ENCODE results near the gene FBXW7.

FBXW7 gene

DNA sequence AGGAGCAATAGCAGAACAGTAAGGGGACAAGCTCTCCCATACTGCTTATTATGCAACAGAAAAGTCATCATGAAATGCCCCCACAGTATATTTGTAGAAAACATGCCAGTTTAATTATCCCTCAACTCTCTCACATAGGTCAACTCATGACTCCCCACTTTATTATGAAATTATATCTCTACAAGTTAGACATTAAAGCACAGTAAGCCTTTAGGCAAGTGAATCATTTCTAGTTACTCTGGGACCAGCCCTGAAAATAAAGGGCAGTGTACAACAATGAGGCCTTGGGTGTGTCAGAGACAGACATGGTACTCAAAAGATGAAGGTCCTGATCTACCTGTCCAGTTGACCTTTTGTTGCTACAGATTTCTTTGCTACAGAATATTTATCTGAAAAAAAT, 191.9 kb downstream of the FBXW7 start:
- Mint-ChIP-seq H3K27me3 (ENCODE audit: low read depth) (no peaks in the 10 kb centered on the region), H3K9me3 (no peaks in the 10 kb centered on the region), H3K36me3 (ENCODE audit: low read depth) (peaks cover 46% of the 10 kb centered on the region), H3K27ac (no peak overlapping the region), H3K4me3 (no peak overlapping the region), H3K4me1 (no peaks in the 10 kb centered on the region)
- TF ChIP-seq, protein P1, sequence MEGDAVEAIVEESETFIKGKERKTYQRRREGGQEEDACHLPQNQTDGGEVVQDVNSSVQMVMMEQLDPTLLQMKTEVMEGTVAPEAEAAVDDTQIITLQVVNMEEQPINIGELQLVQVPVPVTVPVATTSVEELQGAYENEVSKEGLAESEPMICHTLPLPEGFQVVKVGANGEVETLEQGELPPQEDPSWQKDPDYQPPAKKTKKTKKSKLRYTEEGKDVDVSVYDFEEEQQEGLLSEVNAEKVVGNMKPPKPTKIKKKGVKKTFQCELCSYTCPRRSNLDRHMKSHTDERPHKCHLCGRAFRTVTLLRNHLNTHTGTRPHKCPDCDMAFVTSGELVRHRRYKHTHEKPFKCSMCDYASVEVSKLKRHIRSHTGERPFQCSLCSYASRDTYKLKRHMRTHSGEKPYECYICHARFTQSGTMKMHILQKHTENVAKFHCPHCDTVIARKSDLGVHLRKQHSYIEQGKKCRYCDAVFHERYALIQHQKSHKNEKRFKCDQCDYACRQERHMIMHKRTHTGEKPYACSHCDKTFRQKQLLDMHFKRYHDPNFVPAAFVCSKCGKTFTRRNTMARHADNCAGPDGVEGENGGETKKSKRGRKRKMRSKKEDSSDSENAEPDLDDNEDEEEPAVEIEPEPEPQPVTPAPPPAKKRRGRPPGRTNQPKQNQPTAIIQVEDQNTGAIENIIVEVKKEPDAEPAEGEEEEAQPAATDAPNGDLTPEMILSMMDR (IDR thresholded peaks at IDR 0.05; ENCODE audit: unreplicated experiment in 3 of 3): no peak

DNA sequence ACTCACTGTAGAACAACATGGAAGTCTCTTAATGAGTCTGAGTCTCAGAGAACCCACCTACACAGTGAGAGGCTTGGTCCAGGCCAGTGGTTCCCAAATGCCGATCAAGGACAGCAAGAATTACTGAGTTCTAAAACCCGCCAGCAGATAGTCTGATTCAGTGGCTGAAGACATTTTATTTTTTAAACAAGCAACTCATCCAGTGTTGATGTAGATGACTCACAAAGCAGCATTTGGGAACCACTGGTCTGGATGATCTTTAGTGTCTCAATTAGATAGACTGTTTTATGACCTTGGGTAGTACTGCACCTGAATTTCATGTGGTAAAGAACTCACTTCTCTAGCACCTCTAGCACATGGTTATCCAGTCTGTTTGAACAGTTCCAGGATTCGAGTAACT, 193.6 kb downstream of the FBXW7 start:
- Mint-ChIP-seq H3K9me3 (no peaks in the 10 kb centered on the region), H3K27ac (no peak overlapping the region), H3K36me3 (ENCODE audit: low read depth) (peaks cover 47% of the 10 kb centered on the region), H3K27me3 (ENCODE audit: low read depth) (no peaks in the 10 kb centered on the region), H3K4me3 (no peak overlapping the region), H3K4me1 (no peaks in the 10 kb centered on the region)
- TF ChIP-seq, protein P1 (IDR thresholded peaks at IDR 0.05; ENCODE audit: unreplicated experiment in 3 of 3): no peak

DNA sequence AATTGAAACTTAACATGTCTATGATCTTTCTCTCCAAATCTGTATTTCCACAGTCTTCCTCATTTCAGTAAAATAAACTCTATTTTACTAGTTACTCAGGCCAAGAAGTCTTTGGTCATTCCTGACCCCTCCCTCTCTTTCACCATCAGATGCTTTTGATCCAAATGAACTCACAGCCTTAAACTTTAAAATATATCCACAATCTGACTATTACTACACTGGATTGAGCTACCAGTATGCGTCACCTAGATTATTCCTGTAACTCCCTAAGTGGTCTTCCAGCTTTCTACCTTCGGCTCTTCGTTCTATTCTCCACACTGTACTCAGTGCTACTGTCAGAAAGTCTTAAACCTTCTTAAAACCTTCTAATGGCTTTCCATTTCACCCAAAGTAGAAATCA, 195.1 kb downstream of the FBXW7 start:
- Mint-ChIP-seq H3K9me3 (no peaks in the 10 kb centered on the region), H3K4me3 (no peak overlapping the region), H3K27me3 (ENCODE audit: low read depth) (no peaks in the 10 kb centered on the region), H3K27ac (no peak overlapping the region), H3K4me1 (no peaks in the 10 kb centered on the region), H3K36me3 (ENCODE audit: low read depth) (peaks cover 43% of the 10 kb centered on the region)
- TF ChIP-seq, protein P1 (IDR thresholded peaks at IDR 0.05; ENCODE audit: unreplicated experiment in 3 of 3): no peak

DNA sequence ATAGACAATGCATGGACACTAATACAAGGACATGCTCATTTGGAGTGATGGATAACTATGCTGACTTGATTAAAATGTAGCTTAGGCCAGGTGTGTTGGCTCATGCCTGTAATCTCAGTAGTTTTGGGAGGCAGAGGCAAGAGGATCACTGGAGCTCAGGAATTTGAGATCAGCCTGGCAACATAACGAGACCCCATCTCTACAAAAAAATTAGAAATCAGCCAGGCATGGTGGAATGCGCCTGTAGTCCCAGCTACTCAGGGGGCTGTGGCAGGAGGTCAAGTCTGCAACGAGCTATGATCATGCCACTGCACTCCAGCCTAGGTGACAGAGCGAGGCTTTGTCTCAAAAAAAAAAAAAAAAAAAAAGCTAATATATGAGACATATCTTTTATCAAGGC, 196.3 kb downstream of the FBXW7 start:
- Mint-ChIP-seq H3K27me3 (ENCODE audit: low read depth) (no peaks in the 10 kb centered on the region), H3K4me1 (no peaks in the 10 kb centered on the region), H3K9me3 (no peaks in the 10 kb centered on the region), H3K36me3 (ENCODE audit: low read depth) (peaks cover 49% of the 10 kb centered on the region), H3K4me3 (no peak overlapping the region), H3K27ac (no peak overlapping the region)
- TF ChIP-seq, protein P1 (IDR thresholded peaks at IDR 0.05; ENCODE audit: unreplicated experiment in 3 of 3): no peak

DNA sequence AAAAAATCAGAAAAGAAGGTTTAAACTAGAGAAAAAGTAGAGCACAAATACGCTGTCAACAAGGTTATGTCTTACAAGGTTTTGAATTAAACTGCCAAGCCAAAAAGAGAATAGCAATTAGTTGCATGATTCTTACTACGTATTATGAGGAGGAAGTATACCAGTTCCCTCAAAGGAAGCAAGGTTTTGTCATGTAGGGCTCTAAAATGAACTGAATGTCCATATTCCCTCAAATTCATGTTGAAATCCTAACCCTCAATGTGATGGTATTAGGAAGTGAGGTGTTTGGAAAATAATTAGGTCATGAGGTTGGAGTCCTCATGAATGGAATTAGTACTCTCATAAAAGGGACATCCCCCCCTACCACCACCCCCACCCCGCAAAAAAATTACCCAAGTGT, 201.0 kb downstream of the FBXW7 start:
- TF ChIP-seq, protein P1 (IDR thresholded peaks at IDR 0.05; ENCODE audit: unreplicated experiment in 3 of 3): no peak
- Mint-ChIP-seq H3K9me3 (no peaks in the 10 kb centered on the region), H3K27me3 (ENCODE audit: low read depth) (no peaks in the 10 kb centered on the region), H3K4me1 (no peaks in the 10 kb centered on the region), H3K36me3 (ENCODE audit: low read depth) (peaks cover 50% of the 10 kb centered on the region), H3K4me3 (no peak overlapping the region), H3K27ac (no peak overlapping the region)

DNA sequence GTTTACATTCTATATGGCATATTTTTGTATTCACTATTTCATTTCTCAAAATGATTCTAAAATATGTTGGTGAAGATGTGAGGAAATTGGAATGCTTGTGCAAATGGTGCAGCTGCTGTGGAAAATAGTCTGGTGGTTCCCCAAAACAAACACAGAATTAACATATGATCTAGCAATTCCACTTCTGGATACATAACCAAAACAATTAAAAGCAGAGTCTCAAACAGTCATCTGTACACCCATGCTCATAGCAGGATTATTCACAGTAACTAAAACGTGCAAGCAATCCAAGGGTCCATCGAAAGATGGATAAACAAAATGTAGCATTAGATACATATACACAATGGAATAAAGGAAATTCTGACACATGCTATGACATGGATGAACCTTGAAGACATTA, 204.8 kb downstream of the FBXW7 start:
- no peaks in the 10 kb centered on the region for H3K4me1 Mint-ChIP-seq

More for the DNA sequence above, 204.8 kb downstream of the FBXW7 start:
- TF ChIP-seq, protein P1 (IDR thresholded peaks at IDR 0.05; ENCODE audit: unreplicated experiment in 3 of 3): no peak
- no peaks in the 10 kb centered on the region for H3K9me3 Mint-ChIP-seq
- no peak overlapping the region for H3K4me3 Mint-ChIP-seq
- no peaks in the 10 kb centered on the region for H3K27me3 Mint-ChIP-seq (ENCODE audit: low read depth)
- no peak overlapping the region for H3K27ac Mint-ChIP-seq
- H3K36me3 Mint-ChIP-seq (ENCODE audit: low read depth): peaks cover 61% of the 10 kb centered on the region
